ENCODE data around the gene MAPK1IP1L.
"Not testable (repeated sequence)": the region's sequence is repeated elsewhere in the genome, so short reads cannot be mapped to it uniquely, and the experiment has no call there.

The MAPK1IP1L gene

DNA sequence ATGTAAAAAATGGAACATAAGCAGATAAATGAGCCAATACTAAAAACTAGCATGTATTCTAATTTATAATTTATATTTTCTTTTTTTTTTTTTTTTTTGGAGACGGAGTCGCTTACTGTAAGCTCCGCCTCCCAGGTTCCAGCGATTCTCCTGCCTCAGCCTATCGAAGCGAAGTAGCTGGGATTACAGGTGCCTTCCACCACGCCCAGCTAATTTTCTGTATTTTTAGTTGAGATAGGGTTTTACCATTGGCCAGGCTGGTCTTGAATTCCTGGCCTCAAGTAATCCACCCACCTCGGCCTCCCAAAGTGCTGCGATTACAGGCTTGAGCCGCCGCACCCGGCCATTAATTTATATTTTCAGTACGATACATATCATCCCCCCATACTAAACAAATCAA, 2.7 kb downstream of the MAPK1IP1L start:
- no peak for DNase-seq (ENCODE audit: low spot score)

DNA sequence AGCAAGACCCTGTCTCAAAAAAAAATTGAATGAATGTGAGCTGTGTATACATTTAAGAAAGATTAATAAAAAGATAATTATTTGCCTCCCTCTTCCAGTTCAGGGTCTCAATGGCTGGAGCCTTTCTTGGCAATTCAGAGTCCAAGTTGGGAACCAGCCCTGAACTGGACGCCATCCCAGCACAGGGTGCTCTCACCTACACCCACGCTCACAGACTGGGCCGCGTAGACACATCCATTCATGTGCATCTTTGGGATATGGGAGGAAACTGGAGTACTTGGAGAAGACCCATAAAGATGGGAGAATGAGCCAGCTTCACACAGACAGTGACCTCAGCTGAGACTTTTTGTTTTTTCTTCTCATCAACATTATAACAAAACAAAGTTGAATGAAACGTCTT, 6.5 kb downstream of the MAPK1IP1L start:
- DNase-seq (ENCODE audit: low spot score), result no peak

DNA sequence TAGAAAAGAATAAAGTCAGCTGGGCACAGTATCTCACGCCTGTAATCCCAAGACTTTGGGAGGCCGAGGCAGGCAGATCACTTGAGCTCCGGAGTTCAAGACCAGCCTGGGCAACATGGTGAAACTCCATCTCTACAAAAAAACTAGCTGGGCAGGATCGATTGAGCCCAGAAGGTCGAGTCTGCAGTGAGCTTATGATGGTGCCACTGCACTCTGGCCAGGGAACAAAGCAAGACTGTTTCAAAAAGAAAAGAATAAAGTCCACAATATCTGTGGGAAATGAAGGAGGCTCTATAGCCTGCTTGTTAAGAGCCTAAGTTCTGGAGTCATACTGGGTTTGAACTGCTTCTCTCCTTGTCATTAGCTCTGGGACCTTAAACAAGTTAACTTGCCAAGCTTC, 7.9 kb downstream of the MAPK1IP1L start:
- no peak for DNase-seq (ENCODE audit: low spot score)

DNA sequence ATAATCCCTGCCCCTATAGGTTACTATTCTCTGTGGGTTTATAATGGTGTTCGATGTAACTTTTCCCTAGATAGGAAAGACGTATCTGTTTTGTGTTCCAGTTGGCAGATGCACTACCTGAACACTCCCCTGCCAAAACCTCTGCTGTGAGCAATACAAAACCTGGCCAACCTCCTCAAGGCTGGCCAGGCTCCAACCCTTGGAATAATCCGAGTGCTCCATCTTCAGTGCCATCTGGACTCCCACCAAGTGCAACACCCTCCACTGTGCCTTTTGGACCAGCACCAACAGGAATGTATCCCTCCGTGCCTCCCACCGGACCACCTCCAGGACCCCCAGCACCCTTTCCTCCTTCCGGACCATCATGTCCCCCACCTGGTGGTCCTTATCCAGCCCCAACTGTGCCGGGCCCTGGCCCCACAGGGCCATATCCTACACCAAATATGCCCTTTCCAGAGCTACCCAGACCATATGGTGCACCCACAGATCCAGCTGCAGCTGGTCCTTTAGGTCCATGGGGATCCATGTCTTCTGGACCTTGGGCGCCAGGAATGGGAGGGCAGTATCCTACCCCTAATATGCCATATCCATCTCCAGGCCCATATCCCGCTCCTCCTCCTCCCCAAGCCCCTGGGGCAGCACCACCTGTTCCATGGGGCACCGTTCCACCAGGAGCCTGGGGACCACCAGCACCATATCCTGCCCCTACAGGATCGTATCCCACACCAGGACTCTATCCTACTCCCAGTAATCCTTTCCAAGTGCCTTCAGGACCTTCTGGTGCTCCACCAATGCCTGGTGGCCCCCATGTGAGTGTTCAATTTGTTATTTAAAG, 11.3 kb downstream of the MAPK1IP1L start:
- no peak for DNase-seq (ENCODE audit: low spot score)

DNA sequence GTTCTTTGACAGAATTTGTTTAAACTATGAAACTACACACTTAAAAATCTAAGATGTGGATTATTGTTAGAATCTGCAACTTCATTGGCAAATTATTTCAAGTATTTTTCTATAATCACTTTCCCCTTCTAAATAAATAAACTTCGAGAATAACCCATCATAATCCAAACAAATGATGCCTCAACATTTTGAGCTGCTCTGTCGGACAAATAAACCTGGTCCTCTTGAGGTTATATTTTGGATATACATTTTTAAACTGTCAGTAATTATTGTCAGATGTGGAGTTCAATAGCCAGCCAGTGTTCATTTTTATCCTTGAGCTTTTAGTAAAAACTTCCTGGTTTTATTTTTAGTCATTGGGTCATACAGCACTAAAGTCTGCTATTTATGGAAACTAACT, 13.4 kb downstream of the MAPK1IP1L start:
- not testable (repeated sequence) for DNase-seq (ENCODE audit: low spot score)

DNA sequence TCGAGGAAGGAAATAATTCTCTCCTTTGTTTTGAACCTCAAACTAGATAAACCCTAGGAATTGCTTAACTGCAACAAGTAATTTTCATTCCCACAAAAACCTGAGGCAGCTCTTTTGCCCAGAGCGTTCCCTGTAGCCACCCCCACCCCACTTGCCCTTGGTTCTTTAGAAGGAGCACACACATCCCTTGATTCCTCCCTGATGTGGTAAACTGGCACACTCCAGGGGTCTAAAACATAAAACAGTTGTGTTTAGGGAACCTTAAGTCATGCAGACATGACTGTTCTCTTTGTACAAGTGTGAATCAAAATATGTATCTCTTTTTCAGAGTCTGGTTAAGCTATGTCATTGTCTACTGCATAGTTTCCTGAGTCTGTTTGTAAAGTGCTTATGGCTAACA, 14.0 kb downstream of the MAPK1IP1L start:
- DNase-seq (ENCODE audit: low spot score), result no peak

DNA sequence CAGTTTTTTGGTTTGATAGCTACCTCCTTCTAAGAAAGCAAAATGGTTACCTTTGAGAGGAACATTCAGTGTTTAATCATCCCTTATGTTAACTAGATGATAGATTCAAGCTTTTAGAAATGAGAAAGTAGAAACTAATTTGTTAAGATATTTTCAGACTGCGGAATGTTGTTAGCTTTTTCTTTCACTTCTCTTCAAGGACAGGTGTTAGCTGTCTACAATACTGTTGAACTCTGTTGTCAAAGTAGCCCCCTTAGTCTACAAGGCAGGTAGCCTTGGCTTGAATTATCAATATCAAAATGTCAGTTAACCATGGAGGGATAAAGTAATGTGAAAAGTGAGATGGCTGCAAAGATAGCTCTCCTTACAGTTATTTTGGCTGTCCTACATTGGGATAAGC, 14.8 kb downstream of the MAPK1IP1L start:
- no peak for DNase-seq (ENCODE audit: low spot score)

DNA sequence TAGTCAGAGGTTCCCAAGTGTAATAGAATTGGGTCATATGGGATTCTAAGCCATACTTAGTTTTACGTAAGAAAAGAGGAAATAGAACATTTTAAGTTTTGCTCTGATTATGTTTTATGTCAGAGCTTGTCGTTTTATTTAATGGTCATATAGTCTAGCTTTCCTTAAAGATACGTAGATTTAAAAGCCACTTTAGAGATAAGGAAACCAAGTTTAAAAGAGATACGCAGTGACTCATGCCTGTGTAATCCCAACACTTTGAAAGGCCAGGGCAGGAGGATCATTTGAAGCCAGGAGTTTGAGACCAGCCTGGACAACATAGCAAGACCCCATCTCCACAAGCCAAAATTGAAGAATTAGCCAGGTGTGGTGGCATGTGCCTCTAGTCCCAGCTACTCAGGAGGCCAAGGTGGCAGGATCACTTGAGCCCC, 19.5 kb downstream of the MAPK1IP1L start:
- no peak for DNase-seq (ENCODE audit: low spot score)

DNA sequence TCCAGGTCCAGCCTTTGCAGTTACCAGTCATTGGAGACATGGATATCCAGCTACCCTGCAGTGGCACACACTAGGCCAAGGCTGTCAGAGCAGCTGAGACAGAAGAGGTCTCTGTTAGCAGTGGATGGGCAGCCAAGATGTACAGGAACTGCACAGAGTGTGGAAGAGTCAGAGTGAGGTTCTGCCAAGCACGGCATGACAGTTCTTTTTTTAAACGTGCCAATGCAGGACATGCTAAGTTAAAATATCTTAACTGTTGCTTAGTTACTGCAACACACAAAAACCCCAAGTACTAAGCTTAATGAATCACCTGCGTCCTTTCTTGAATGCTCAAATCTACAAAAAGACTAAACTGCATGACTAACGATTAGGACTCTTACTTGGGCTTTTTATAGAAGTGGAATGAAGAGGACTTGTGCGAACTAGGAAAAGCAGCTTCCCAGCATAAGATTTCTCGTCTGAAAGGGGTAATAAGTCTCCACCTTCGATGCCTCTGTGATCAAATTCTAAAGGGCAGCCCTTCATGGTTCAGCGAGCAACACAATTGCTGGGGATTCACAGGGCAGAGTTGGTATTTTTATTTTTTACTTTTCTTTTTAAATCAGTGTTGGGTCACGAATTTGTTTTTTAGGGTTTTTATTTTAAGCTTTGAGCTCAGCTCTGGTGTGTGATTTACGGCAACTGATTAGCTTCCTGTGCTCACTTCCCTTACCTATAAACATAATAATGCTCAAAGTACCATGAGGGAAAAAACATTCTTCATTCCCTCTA, 20.6 kb downstream of the MAPK1IP1L start:
- peak; percentile 63 for DNase-seq (ENCODE audit: low spot score)

DNA sequence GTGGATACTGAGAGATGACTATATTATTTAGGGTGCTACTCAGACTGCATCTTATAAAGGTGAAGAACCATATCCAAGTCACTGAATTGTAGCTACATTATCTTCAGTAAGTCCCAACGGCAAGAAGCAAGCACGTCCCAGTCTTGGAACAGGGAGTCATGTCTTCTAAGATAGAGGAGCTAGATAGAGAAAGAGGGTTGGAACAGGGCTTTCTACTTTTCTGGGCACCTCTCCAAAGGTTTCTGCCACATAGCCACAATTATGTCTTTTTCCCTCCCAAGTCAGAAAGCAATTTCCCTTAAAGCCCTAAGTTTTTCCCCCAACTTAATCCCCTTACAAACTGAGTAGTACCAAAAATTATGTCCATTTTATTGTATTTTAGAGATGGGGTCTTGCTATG, 22.4 kb downstream of the MAPK1IP1L start:
- peak; percentile 36 for DNase-seq (ENCODE audit: low spot score)

DNA sequence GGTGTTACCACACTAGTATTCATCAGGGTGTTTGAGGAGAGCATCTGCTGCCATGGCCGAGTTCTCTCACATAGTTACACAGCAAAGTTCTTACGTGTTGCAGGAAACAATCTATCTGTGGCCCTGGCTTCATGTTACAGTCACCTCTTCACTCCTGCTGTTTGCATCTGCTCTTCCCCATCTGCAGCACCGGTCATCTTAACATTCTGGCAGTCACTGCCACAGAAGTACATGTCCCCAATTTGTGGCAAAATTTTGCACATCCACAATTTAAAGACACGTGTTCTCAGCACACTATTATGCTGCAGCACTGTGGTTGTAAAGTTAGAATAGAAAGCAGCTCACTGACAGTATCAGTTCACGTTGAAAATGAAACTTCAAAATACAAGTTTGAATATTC, 23.2 kb downstream of the MAPK1IP1L start:
- DNase-seq (ENCODE audit: low spot score), result no peak

DNA sequence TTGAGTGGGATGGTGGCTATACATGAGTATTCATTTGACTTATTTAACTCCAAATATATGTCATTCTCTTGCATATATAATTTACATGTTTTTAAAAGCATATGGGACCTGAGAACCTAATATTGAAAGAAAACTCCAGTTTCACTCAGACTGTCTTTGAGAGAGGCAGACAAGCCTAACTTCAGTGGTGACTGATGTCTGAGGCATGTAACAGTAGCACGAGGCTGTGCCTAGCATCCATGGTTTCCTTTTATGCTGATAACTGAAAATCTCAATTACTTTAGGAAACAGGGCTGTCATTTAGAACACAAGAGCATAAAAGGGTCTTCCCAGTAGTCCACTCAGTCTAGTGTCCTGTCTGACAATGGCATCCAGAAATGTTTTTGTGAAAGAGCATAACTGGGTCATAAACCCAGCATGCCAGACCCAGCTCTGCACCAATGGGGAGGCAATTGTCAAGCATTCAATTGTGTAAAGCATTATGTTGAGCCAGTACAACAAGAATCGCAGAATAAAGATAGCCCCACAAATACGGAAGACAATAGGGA, 24.3 kb downstream of the MAPK1IP1L start:
- DNase-seq (ENCODE audit: low spot score), result peak; percentile 24

DNA sequence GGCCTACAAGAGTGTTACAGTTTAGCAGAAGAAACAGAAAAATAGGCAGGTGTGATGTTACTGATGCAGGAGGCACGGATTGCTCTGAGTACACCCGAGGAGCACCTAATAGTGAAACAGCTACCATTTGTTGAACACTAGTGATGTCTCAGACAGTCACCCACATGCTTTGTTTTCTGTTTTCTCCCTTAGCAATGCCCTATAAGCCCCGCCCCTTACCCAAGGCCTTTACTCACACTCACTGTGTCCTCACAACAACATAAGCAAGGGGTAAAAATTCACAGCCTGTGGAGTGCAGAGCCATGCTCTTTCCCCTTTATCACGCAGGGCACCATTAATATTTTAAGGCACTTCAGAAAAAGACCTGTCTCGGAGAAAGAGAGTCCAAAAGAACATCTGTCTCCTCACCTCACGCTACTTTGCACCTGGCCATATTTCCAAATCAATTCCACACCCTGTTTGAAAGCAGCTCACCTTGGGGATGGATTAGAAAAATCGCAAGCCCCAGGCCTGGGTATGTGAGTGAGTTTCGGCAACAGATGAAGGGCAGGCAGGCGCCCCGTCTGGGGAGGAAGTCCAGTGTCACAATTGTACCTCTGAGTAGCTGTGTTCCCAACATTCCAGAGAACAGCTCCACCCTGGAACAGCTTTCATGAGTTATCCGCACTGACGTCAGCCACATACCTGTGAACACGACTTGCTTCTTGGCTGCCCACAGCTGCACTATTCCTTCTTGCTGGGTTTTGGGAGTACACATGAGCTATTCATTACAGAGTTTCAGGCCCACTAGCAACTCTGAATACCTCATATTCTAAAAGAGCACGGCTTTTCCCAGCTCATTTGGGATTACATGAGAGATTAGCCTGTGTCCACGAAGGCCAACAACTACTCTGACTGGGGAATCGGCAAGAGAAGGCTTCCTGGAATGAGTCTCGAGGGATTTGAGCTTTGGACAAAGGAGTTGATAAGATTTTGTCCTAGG, 26.0 kb downstream of the MAPK1IP1L start:
- no peak for DNase-seq (ENCODE audit: low spot score)

DNA sequence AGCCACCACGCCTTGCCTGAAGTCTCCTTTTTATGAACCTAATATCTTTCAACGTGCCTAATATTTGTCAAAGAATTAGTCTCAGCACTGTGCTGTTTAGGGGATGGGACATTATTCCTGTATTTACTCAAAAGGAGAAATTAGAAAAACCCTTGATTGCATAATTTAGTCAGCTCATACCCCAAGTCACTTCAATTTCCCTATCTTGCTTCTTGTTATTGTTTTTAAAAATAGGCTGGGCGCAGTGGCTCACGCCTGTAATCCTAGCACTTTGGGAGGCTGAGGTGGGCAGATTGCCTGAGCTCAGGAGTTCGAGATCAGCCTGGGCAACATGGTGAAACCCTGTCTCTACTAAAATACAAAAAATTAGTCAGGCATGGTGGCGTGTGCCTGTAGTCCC, 28.5 kb downstream of the MAPK1IP1L start:
- not testable (repeated sequence) for DNase-seq (ENCODE audit: low spot score)

DNA sequence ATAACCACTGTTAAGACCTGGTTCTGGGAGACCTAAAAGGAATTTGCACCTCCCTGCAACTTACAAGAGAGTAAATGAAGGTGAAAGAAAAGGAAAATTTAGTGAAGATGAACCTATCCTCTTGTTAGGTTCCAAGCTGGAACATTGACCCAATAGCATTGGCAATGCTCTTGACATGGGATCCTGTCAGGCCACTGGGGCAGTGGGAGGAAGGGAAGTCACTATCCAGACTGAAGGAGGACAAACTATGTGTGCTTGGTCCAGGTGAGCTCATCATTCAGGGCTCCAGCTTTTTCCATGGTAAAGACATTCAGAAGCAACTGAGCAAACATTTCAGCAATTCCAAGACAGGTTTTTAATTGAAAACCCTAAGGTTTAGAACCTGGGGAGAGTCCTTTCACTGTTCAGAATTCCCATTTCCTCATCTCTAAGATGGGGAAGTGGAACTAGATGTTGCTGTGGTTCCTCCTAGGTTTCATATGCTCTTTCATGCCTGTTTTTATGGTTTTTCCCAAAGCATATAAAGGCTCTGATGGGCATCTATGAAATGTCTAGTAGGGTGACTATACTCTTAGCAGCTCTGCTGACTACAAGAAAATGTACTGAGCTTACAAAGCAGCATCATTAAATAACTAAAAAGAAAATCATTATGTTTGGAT, 33.1 kb downstream of the MAPK1IP1L start:
- no peak for DNase-seq (ENCODE audit: low spot score)

DNA sequence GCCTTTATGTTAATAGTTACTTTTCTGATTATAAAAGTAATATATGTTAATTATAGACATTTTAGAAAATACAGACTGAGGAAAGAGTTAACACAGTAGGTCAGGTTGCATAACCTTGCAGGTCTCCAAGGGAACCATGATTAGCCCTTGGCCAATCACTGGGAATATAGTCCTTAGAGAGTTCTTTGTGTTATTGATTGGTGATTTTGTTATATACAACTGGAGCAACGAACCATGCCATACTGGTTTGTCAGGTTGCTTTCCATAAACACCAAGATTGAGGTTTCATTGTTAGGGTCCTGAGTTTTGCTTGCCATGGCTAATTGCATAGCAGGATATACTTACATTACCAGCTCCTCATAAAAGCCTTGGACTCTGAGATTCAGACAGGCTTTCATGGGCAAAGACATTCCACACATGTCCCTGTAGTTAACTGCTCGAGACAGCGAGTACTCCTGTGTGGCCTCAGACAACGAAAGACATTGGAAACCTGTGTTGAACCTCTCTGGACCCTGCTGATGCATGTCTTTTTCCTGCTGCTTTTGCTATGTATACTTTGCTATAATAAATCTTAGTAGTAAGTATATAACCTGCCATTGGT, 33.7 kb downstream of the MAPK1IP1L start:
- DNase-seq (ENCODE audit: low spot score), result no peak

DNA sequence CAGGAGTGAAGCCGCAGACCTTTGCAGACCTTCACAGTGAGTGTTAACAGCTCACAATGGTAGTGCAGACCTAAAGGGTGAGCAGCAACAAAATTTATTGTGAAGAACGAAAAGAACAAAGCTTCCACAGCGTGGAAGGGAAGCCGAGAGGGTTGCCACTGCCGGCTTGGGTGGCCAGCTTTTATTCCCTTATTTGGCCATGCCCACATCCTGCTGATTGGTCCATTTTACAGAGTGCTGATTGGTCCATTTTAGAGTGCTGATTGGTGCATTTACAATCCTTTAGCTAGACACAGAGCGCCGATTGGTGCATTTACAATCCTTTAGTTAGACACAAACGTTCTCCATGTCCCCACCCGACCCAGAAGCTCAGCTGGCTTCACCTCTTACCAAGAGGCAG, 35.5 kb downstream of the MAPK1IP1L start:
- DNase-seq (ENCODE audit: low spot score), result no peak

DNA sequence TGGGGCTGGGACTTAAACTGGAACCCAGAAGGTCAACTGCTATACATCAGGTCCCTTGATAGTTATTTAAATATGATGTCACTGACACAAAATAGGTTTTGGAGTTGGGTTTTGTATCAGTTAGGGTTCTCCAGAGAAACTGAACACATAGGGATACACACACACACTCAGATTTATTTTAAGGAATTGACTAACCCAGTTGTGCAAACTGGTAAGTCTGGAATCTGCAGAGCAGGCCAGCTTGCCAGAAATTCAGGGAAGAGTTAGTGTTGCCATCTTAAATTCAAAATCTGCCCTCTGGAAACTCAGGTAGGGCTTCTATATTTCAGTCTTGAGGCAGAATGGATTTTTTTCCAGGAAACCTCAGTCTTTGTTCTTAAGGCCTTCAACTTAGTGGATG, 36.9 kb downstream of the MAPK1IP1L start:
- no peak for DNase-seq (ENCODE audit: low spot score)

DNA sequence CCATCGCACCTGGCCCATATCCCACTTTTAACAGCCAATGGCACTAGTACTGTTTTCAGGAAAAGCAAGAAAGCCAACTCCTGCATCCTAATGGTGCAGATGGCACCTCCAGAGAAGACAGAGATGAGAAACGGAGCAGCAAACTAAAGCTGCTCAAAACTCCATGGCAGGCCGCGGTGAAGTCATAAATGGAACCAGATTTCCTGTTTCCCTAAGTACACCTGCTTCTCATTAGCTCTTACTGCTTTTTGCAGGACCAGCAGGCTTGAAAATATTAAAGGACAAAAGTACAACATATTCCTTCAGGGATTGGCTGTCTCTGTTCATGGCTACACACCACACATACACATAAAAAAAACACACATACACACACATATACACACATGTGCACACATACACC, 40.9 kb downstream of the MAPK1IP1L start:
- no peak for DNase-seq (ENCODE audit: low spot score)

DNA sequence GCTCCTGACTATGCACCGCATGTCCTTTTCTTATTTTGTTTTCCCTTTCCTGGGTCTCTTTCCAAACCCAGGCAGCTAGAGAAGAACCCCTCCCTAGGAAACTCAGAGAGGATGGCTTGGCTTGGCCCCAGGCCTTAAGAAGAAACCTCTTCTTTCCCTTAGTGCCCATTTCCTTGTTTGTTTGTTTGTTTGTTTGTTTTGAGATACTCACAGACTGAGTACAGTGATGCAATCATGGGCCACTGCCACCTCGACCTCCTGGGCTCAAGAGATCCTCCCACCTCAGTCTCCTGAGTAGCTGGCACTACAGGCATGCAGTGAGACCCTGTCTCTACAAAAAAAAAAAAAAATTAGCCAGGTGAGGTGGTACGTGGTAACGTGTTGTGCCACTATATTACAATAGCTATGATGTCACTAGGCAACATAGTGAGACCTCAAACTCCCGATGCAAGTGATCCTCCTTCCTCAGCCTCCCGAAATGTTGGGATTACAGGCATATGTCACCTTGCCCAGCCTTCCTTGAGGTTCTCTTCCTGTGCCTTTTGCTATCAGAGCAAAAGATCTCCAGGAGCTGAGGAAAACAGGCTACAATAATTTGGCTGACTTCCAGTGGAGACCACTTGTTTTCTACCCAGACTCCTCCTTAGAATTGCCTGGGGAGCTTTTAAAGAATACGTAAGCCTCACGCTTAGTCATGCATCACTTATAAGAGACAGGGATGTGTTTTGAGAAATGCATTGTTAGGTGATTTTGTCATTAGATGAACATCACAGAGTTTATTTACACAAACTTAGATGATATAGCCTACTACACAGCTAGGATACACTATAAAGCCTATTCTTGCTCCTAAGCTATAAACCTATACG, 43.1 kb downstream of the MAPK1IP1L start:
- no peak for DNase-seq (ENCODE audit: low spot score)
